HepG2 (cell line): Measurements from ENCODE around the gene SELENOM. TPM values are rescaled to one million over a fixed set of nuclear protein-coding genes. Genes with fewer than 3 reads are reported as not detected.

Source experiments
- CBX2 ChIP-seq, 2 experiments: fragments of 200-600 bp in 1 of 2; sonication (generic); formaldehyde crosslinking in 1 of 2; IDR thresholded peaks; 2 replicates each; pipeline versions ENCODE4 v1.7.0 to v1.8.1; 2018 to 2022; ENCODE audit warnings: low read depth in 2 of 2, low read length in 1 of 2, mild to moderate bottlenecking in 1 of 2, missing genetic modification reagents in 1 of 2
- HDAC1 ChIP-seq: sonication (generic); formaldehyde crosslinking; IDR thresholded peaks from 2 replicates; pipeline ENCODE4 v1.5.1; 2020; ENCODE audit warnings: mild to moderate bottlenecking, missing genetic modification reagents
- KDM4B ChIP-seq: sonication (generic); formaldehyde crosslinking; IDR thresholded peaks from 2 replicates; pipeline ENCODE4 v1.4.0; 2020; ENCODE audit warnings: missing genetic modification reagents
- MEIS1 ChIP-seq: sonication (generic); formaldehyde crosslinking; IDR thresholded peaks from 2 replicates; pipeline ENCODE4 v1.9.0; 2021; ENCODE audit warnings: mild to moderate bottlenecking, missing genetic modification reagents, moderate library complexity, borderline replicate concordance
- MYPOP ChIP-seq: sonication (generic); formaldehyde crosslinking; IDR thresholded peaks from 2 replicates; pipeline ENCODE4 v1.8.1; 2023; ENCODE audit warnings: mild to moderate bottlenecking, moderate library complexity, missing genetic modification reagents
- NCOA2 ChIP-seq: sonication (generic); formaldehyde crosslinking; IDR thresholded peaks from 2 replicates; pipeline ENCODE4 v1.8.0; 2022; ENCODE audit warnings: inconsistent platforms
- SP2 ChIP-seq: sonication (generic); formaldehyde crosslinking; IDR thresholded peaks from 2 replicates; pipeline ENCODE4 v1.5.1; 2020; ENCODE audit warnings: mild to moderate bottlenecking, missing genetic modification reagents
- SYNCRIP ChIP-seq: fragments of 200-400 bp; formaldehyde crosslinking; IDR thresholded peaks from 2 replicates; pipeline ENCODE4 v1.6.1; 2018; ENCODE audit warnings: mild to moderate bottlenecking, low read depth, low read length; ENCODE audit not compliant: insufficient read depth
- TRIM24 ChIP-seq: sonication (generic); formaldehyde crosslinking; IDR thresholded peaks from 2 replicates; pipeline ENCODE4 v1.8.0; 2022; ENCODE audit warnings: mild to moderate bottlenecking, missing genetic modification reagents
- YY1 ChIP-seq: IDR thresholded peaks from 2 replicates; pipeline ENCODE4 v1.6.1; 2011; ENCODE audit warnings: low read length, low read depth, moderate library complexity, mild to moderate bottlenecking; ENCODE audit not compliant: insufficient read depth, insufficient replicate concordance
- ZBTB7A ChIP-seq: sonication (generic); formaldehyde crosslinking; IDR thresholded peaks from 2 replicates; pipeline ENCODE4 v1.8.0; 2022; ENCODE audit warnings: mild to moderate bottlenecking, missing genetic modification reagents
- ZC3H13 ChIP-seq: sonication (generic); formaldehyde crosslinking; IDR thresholded peaks from 2 replicates; pipeline ENCODE4 v1.8.1; 2023; ENCODE audit warnings: mild to moderate bottlenecking, missing genetic modification reagents, moderate library complexity
- ZFY ChIP-seq: sonication (generic); formaldehyde crosslinking; IDR thresholded peaks from 2 replicates; pipeline ENCODE4 v1.4.0; 2020; ENCODE audit warnings: missing genetic modification reagents
- ZNF230 ChIP-seq: sonication (generic); formaldehyde crosslinking; IDR thresholded peaks from 2 replicates; pipeline ENCODE4 v1.4.0; 2020; ENCODE audit warnings: mild to moderate bottlenecking, missing genetic modification reagents
- ZNF318 ChIP-seq: sonication (generic); formaldehyde crosslinking; IDR thresholded peaks from 2 replicates; pipeline ENCODE4 v1.4.0; 2020; ENCODE audit warnings: mild to moderate bottlenecking, missing genetic modification reagents
- ZNF337 ChIP-seq: sonication (generic); formaldehyde crosslinking; IDR thresholded peaks from 2 replicates; pipeline ENCODE4 v1.5.1; 2020; ENCODE audit warnings: missing genetic modification reagents, low read depth, mild to moderate bottlenecking, borderline replicate concordance
- ZNF430 ChIP-seq: sonication (generic); formaldehyde crosslinking; IDR thresholded peaks from 2 replicates; pipeline ENCODE4 v1.9.0; 2021; ENCODE audit warnings: mild to moderate bottlenecking, missing genetic modification reagents
- ZNF501 ChIP-seq: sonication (generic); formaldehyde crosslinking; IDR thresholded peaks from 2 replicates; pipeline ENCODE4 v1.5.1; 2020; ENCODE audit warnings: mild to moderate bottlenecking, moderate library complexity, missing genetic modification reagents
- ZNF660 ChIP-seq: sonication (generic); formaldehyde crosslinking; IDR thresholded peaks from 2 replicates; pipeline ENCODE4 v1.5.1; 2020; ENCODE audit warnings: mild to moderate bottlenecking, low read depth, missing genetic modification reagents, borderline replicate concordance
- ZSCAN22 ChIP-seq: sonication (generic); formaldehyde crosslinking; IDR thresholded peaks from 2 replicates; pipeline ENCODE4 v1.4.0; 2020; ENCODE audit warnings: mild to moderate bottlenecking, missing genetic modification reagents
- polyA plus RNA-seq, 8 experiments: library from polyadenylated mRNA; depleted of rRNA in 3 of 8; stranded (reverse) in 7 of 8; unstranded in 1 of 8; fragments of >200 nt; fragmentation: Illumina TruSeq in 4 of 8; extraction: Trizol in 4 of 8; gene quantifications; 2 replicates each; pipeline versions ENCODE4 v1.2.1 to v1.2.3, GENCODE V29; 2011 to 2016; ENCODE audit warnings: low read depth in 4 of 8, missing spikeins in 1 of 8, mixed read lengths in 1 of 8; ENCODE audit not compliant: insufficient read depth in 1 of 8
- total RNA-seq, 5 experiments: library from RNA; depleted of rRNA; stranded (reverse); fragments of >200 nt; fragmentation: Illumina TruSeq; extraction: Trizol; gene quantifications; 2 replicates each; pipeline ENCODE4 v1.2.3, GENCODE V29; 2016; ENCODE audit warnings: low read depth in 1 of 5

SELENOM gene
- total and polyA plus RNA-seq, 2 of the 13 experiments (the other 11 are each of a cell fraction or from before 2014, with no cell fraction given): 4.1 to 4.3 TPM

GRCh38 chr22:31107178-31107893 is at the start of gene SELENOM (continued):
- TF ChIP-seq SP2 (CRISPR knock-in tag): no peak
- 0 out of 2 replicates have a peak, but pooled peaks have one; percentile 24 for TF ChIP-seq ZNF430 (CRISPR knock-in tag)
- TF ChIP-seq TRIM24 (CRISPR knock-in tag): no peak
- no peak for TF ChIP-seq ZBTB7A
- TF ChIP-seq ZC3H13 (CRISPR knock-in tag): no peak
- TF ChIP-seq HDAC1 (CRISPR knock-in tag): peak; percentile 57
- no peak for TF ChIP-seq ZNF337 (CRISPR knock-in tag)
- no peak for TF ChIP-seq ZNF318 (CRISPR knock-in tag)
- TF ChIP-seq ZSCAN22 (CRISPR knock-in tag): no peak
- peak; percentile 31 for TF ChIP-seq YY1
- no peak for TF ChIP-seq ZNF230
- TF ChIP-seq MEIS1 (CRISPR knock-in tag): no peak
- TF ChIP-seq KDM4B: 0 out of 2 replicates have a peak, but pooled peaks have one; percentile 26
- no peak for TF ChIP-seq ZNF660 (CRISPR knock-in tag)
- no peak for TF ChIP-seq NCOA2 (CRISPR knock-in tag)
- TF ChIP-seq CBX2 (IDR thresholded peaks at IDR 0.05; ENCODE audit: low read depth, low read length): no peak
- TF ChIP-seq CBX2 (CRISPR knock-in tag; IDR thresholded peaks at IDR 0.05; ENCODE audit: low read depth): no peak
- no peak for TF ChIP-seq SYNCRIP
- no peak for TF ChIP-seq MYPOP (CRISPR knock-in tag)
- peak; percentile 65; the same call in 1 of the 2 replicates for TF ChIP-seq ZNF501 (CRISPR knock-in tag)
- TF ChIP-seq ZFY (CRISPR knock-in tag): peak; percentile 26; the same call in 1 of the 2 replicates
